ENCODE data around the gene CFAP77.

- no peak for TF ChIP-seq CTCF (IDR thresholded peaks at IDR 0.05)
- no peak for TF ChIP-seq POLR2AphosphoS5 (IDR thresholded peaks at IDR 0.05)
- TF ChIP-seq POLR2A (IDR thresholded peaks at IDR 0.05): no peak
Measured at GRCh38 chr9:132519033-132519432, 109.0 kb downstream of the CFAP77 start.

Data from prostate gland (tissue), 2 donors.